Endothelial cell of umbilical vein (primary cell): ENCODE results near the gene FBXL17. TPM values are rescaled to one million over a fixed set of nuclear protein-coding genes. Genes with fewer than 3 reads are reported as not detected.

Source experiments
- BruUV-seq: library from RNA; stranded (reverse); fragments of 400-500 nt; replicated peaks from 2 replicates; lab custom pipeline; 2021; lab: Mats Ljungman, UMichigan
- CTCF ChIA-PET: fragments of 300-600, 350-600 bp; sonication (Branson Sonifier 250); formaldehyde crosslinking; loops from one replicate; lab custom pipeline; 2021; ENCODE audit warnings: antibody characterized with exemption, inconsistent platforms; lab: Charles Lee
- POLR2A ChIA-PET: fragments of 300-600, 350-600 bp; sonication (Branson Sonifier 250); formaldehyde crosslinking; loops from one replicate; lab custom pipeline; 2021; ENCODE audit warnings: antibody characterized with exemption, inconsistent platforms; lab: Charles Lee
- DNase-seq: peaks from one replicate; pipeline ENCODE4 v3.0.0-alpha.2; 2011; ENCODE audit warnings: low read depth, low spot score
- FAIRE-seq: peaks from 2 replicates; lab custom pipeline; 2011; peaks lifted over from hg19 to GRCh38; lab: Jason Lieb, UNC
- H2AFZ ChIP-seq: 2 replicates; pipeline ENCODE4 v1.6.0; 2012; ENCODE audit warnings: low read depth, low read length, control low read depth, inconsistent platforms
- H3K27ac ChIP-seq: 2 replicates; pipeline ENCODE4 v1.5.1; 2011; ENCODE audit warnings: low read depth, mild to moderate bottlenecking, control low read depth, low read length, moderate library complexity; ENCODE audit not compliant: insufficient read depth
- H3K27me3 ChIP-seq, 2 experiments: 2 replicates each; pipeline versions ENCODE4 v1.6.0 to v1.6.1; 2011; ENCODE audit warnings: low read length in 2 of 2, mixed read lengths in 1 of 2; ENCODE audit not compliant: control insufficient read depth in 2 of 2, insufficient read depth in 2 of 2
- H3K36me3 ChIP-seq, 2 experiments: 2 replicates in 1 of 2; 3 replicates in 1 of 2; pipeline ENCODE4 v1.5.1; 2011; ENCODE audit warnings: low read length in 2 of 2, mild to moderate bottlenecking in 1 of 2, moderate library complexity in 1 of 2; ENCODE audit not compliant: control insufficient read depth in 2 of 2, insufficient read depth in 2 of 2; ENCODE audit errors: extremely low read depth in 1 of 2
- H3K4me1 ChIP-seq: 3 replicates; pipeline ENCODE4 v1.5.1; 2011; ENCODE audit warnings: mild to moderate bottlenecking, low read length; ENCODE audit not compliant: control insufficient read depth, insufficient read depth; ENCODE audit errors: extremely low read depth
- H3K4me2 ChIP-seq: 2 replicates; pipeline ENCODE4 v1.6.1; 2011; ENCODE audit warnings: low read length, control low read depth, mixed read lengths; ENCODE audit not compliant: insufficient read depth
- H3K4me3 ChIP-seq, 3 experiments: fragments of 200-600 bp in 1 of 3; sonication (generic), shearing (Covaris generic) in 1 of 3; replicated peaks in 1 of 3; 2 replicates each; pipeline ENCODE4 v1.5.1; 2011 to 2016; ENCODE audit warnings: control low read depth in 3 of 3, low read length in 3 of 3, mild to moderate bottlenecking in 2 of 3, inconsistent platforms in 1 of 3, low read depth in 1 of 3, moderate library complexity in 1 of 3; ENCODE audit not compliant: insufficient read depth in 1 of 3
- H3K79me2 ChIP-seq: 2 replicates; pipeline ENCODE4 v1.6.0; 2012; ENCODE audit warnings: low read length, inconsistent platforms; ENCODE audit not compliant: control insufficient read depth, insufficient read depth
- H3K9ac ChIP-seq: replicated peaks from 2 replicates; pipeline ENCODE3; 2011; ENCODE audit warnings: low read length, control low read depth; ENCODE audit not compliant: insufficient read depth; ENCODE audit errors: extremely low read depth
- H3K9me1 ChIP-seq: replicated peaks from 3 replicates; pipeline ENCODE4 v1.6.0; 2011; ENCODE audit warnings: mild to moderate bottlenecking, low read length; ENCODE audit not compliant: control insufficient read depth, insufficient read depth; ENCODE audit errors: extremely low read depth
- H3K9me3 ChIP-seq: replicated peaks from 2 replicates; pipeline ENCODE4 v1.5.1; 2012; ENCODE audit warnings: low read length, inconsistent platforms; ENCODE audit not compliant: control insufficient read depth, insufficient read depth
- H4K20me1 ChIP-seq: replicated peaks from 2 replicates; pipeline ENCODE3; 2011; ENCODE audit warnings: mild to moderate bottlenecking, low read length; ENCODE audit not compliant: control insufficient read depth, insufficient read depth; ENCODE audit errors: extremely low read depth
- CTCF ChIP-seq, 2 donors: IDR thresholded peaks; 1 replicate in 1 of 2; 2 replicates in 1 of 2; pipeline ENCODE4 v1.5.1; 2011; ENCODE audit warnings: low read length in 2 of 2, mild to moderate bottlenecking in 2 of 2, moderate library complexity in 2 of 2, control low read depth in 1 of 2, inconsistent platforms in 1 of 2, low read depth in 1 of 2; ENCODE audit not compliant: insufficient read depth in 1 of 2; ENCODE audit errors: extremely low read depth in 1 of 2
- EZH2 ChIP-seq: IDR thresholded peaks from 2 replicates; pipeline ENCODE4 v1.6.1; 2012; ENCODE audit warnings: borderline replicate concordance, low read depth, mild to moderate bottlenecking, moderate library complexity, low read length, inconsistent platforms; ENCODE audit not compliant: severe bottlenecking
- FOS ChIP-seq: IDR thresholded peaks from 2 replicates; pipeline ENCODE4 v1.6.1; 2011; ENCODE audit warnings: mild to moderate bottlenecking, low read length, moderate library complexity, borderline replicate concordance; ENCODE audit not compliant: insufficient read depth
- GATA2 ChIP-seq: IDR thresholded peaks from 2 replicates; pipeline ENCODE4 v1.7.0; 2011; ENCODE audit warnings: low read depth, mild to moderate bottlenecking, moderate library complexity, mixed read lengths, low read length; ENCODE audit not compliant: insufficient read length, insufficient read depth
- JUN ChIP-seq: IDR thresholded peaks from 2 replicates; pipeline ENCODE4 v1.6.1; 2011; ENCODE audit warnings: borderline replicate concordance, low read depth; ENCODE audit not compliant: insufficient read length, insufficient read depth
- MAX ChIP-seq: IDR thresholded peaks from 2 replicates; pipeline ENCODE4 v1.6.1; 2011; ENCODE audit not compliant: insufficient read depth, insufficient read length
- MYC ChIP-seq: IDR thresholded peaks from one replicate; pipeline ENCODE4 v1.6.1; 2011; ENCODE audit warnings: mild to moderate bottlenecking, low read depth, low read length
- POLR2A ChIP-seq: IDR thresholded peaks from 2 replicates; pipeline ENCODE4 v1.6.1; 2012; ENCODE audit warnings: low read depth, mild to moderate bottlenecking, control low read depth, low read length
- POLR2AphosphoS5 ChIP-seq: IDR thresholded peaks from 2 replicates; pipeline ENCODE4 v1.6.1; 2012; ENCODE audit warnings: low read depth, mild to moderate bottlenecking, control low read depth, low read length, moderate library complexity; ENCODE audit not compliant: insufficient read depth
- dilution Hi-C: fragments of 300-500 bp; cut with MboI; formaldehyde crosslinking; loops from one replicate; pipeline ENCODE4 v1.15.0; 2019; ENCODE audit warnings: low sequenced_read_pairs; ENCODE audit not compliant: extremely low pct_ligation_motif_present
- intact Hi-C: fragments of 100-400 bp; cut with micrococcal nuclease; formaldehyde crosslinking; loops from one replicate; pipeline ENCODE4 v1.10.0; 2022
- polyA plus RNA-seq, 4 experiments: library from polyadenylated mRNA; depleted of rRNA in 3 of 4; stranded (reverse) in 3 of 4; unstranded in 1 of 4; fragments of >200 nt; gene quantifications; 2 replicates each; pipeline versions ENCODE4 v1.2.1 to v1.2.3, GENCODE V29; 2011 to 2012; ENCODE audit warnings: missing spikeins in 1 of 4
- total RNA-seq: library from RNA; stranded (reverse); gene quantifications from 2 replicates; pipeline ENCODE4 v1.2.3, GENCODE V29; 2021

The FBXL17 gene
- total and polyA plus RNA-seq, 2 donors (not counting 3 experiments of a cell fraction or from before 2014, with no cell fraction given) = 2.7 to 8.8 TPM

GRCh38 chr5:107871023-107871422 lies 510.9 kb downstream of the FBXL17 start:
- Histone ChIP-seq H4K20me1 (no peaks in the 10 kb centered on the region), H3K9me3 (no peaks in the 10 kb centered on the region), H3K9me1 (no peaks in the 10 kb centered on the region), H2AFZ (no peak overlapping the region), H3K27me3 (no peaks in the 10 kb centered on the region), H3K27ac (no peak overlapping the region), H3K79me2 (no peaks in the 10 kb centered on the region), H3K4me1 (peaks cover 13% of the 10 kb centered on the region), H3K4me2 (no peak overlapping the region), H3K9ac (no peak overlapping the region), H3K4me3 (no peak overlapping the region), H3K36me3 (no peaks in the 10 kb centered on the region)
- intact Hi-C loops (no loop called here), dilution Hi-C loops (no loop called here)
- FAIRE-seq (no peak), DNase-seq (no peak)
- TF ChIP-seq POLR2A = no peak
- TF ChIP-seq JUN = no peak
- TF ChIP-seq FOS = no peak
- TF ChIP-seq GATA2 = no peak
- no TSS peak for BruUV-seq
- ChIA-PET POLR2A (no interaction called here), CTCF (no interaction called here)

GRCh38 chr5:107869438-107870115 lies 512.3 kb downstream of the FBXL17 start:
- ChIA-PET CTCF (interaction anchor here (0.8 to 1.3 kb wide), 2 partner anchors 24 to 476 kb away, joined by 3 to 4 read pairs; no protein-coding TSS in a partner anchor), POLR2A (no interaction called here)
- Histone ChIP-seq H3K9ac (no peak overlapping the region), H3K27me3 (no peaks in the 10 kb centered on the region), H4K20me1 (no peaks in the 10 kb centered on the region), H3K36me3 (no peaks in the 10 kb centered on the region), H3K9me1 (no peaks in the 10 kb centered on the region), H3K4me1 (peaks cover 13% of the 10 kb centered on the region), H3K27ac (peak overlapping the region; percentile 50), H3K4me2 (peak overlapping the region; percentile 4), H2AFZ (peak overlapping the region; percentile 80), H3K79me2 (no peaks in the 10 kb centered on the region), H3K9me3 (no peaks in the 10 kb centered on the region), H3K4me3 (no peak overlapping the region)
- FAIRE-seq (peak; percentile 90), DNase-seq (peak; percentile 82)
- dilution Hi-C loops = no loop called here
- TF ChIP-seq EZH2 (no peak), MAX (no peak), GATA2 (no peak), MYC (no peak), JUN (peak; percentile 75), POLR2A (no peak), CTCF (IDR thresholded peaks at IDR 0.05; ENCODE audit: extremely low read depth in 1 of 2, insufficient read depth in 1 of 2, low read depth in 1 of 2, low read length in 2 of 2) (no peak), POLR2AphosphoS5 (no peak), FOS (peak; percentile 88)
- intact Hi-C loops = no loop called here
- BruUV-seq = no TSS peak
